HUES48 (cell line): ENCODE results near the gene RAB40C.
"Not testable (repeated sequence)": the region's sequence is repeated elsewhere in the genome, so short reads cannot be mapped to it uniquely, and the experiment has no call there.

Experiments
- H3K27ac ChIP-seq: one replicate; pipeline ENCODE4 v1.7.0; 2013; ENCODE audit warnings: low read depth, low read length, inconsistent platforms
- H3K27me3 ChIP-seq: 2 replicates; pipeline ENCODE4 v1.6.1; 2013; ENCODE audit warnings: mild to moderate bottlenecking, low read length; ENCODE audit not compliant: control insufficient read depth, insufficient read depth
- H3K36me3 ChIP-seq: 2 replicates; pipeline ENCODE4 v1.6.1; 2013; ENCODE audit warnings: low read length; ENCODE audit not compliant: control insufficient read depth, insufficient read depth
- H3K4me1 ChIP-seq: 2 replicates; pipeline ENCODE4 v1.6.1; 2013; ENCODE audit warnings: mild to moderate bottlenecking, low read length; ENCODE audit not compliant: control insufficient read depth, insufficient read depth
- H3K4me3 ChIP-seq: 2 replicates; pipeline ENCODE4 v1.5.1; 2013; ENCODE audit warnings: mild to moderate bottlenecking, low read depth, low read length
- H3K9ac ChIP-seq: 2 replicates; pipeline ENCODE4 v1.6.1; 2013; ENCODE audit warnings: mild to moderate bottlenecking, low read depth, low read length, moderate library complexity
- H3K9me3 ChIP-seq: 2 replicates; pipeline ENCODE4 v1.6.1; 2013; ENCODE audit warnings: low read length; ENCODE audit not compliant: control insufficient read depth, insufficient read depth

The RAB40C gene

GRCh38 chr16:593406-593805, 3.5 kb downstream of the RAB40C start:
- Histone ChIP-seq H3K4me1 (peaks cover 4% of the 10 kb centered on the region; the same call in 1 of the 2 replicates), H3K27me3 (peaks cover 9% of the 10 kb centered on the region), H3K9ac (no peak overlapping the region), H3K4me3 (no peak overlapping the region), H3K9me3 (no peaks in the 10 kb centered on the region), H3K27ac (no peak overlapping the region), H3K36me3 (no peaks in the 10 kb centered on the region)

- Histone ChIP-seq H3K27ac (no peak overlapping the region), H3K9me3 (no peaks in the 10 kb centered on the region), H3K27me3 (peaks cover 9% of the 10 kb centered on the region), H3K36me3 (no peaks in the 10 kb centered on the region), H3K4me1 (peaks cover 4% of the 10 kb centered on the region; the same call in 1 of the 2 replicates), H3K9ac (no peak overlapping the region), H3K4me3 (no peak overlapping the region)
Observed at GRCh38 chr16:593807-594206, 3.9 kb downstream of the RAB40C start.

GRCh38 chr16:595094-595528, 5.2 kb downstream of the RAB40C start:
- H3K36me3 ChIP-seq = 0 out of 2 replicates have a peak, but pooled peaks cover 5% of the 10 kb centered on the region
- H3K27me3 ChIP-seq = peaks cover 9% of the 10 kb centered on the region
- H3K9ac ChIP-seq = no peak overlapping the region
- no peak overlapping the region for H3K27ac ChIP-seq
- peaks cover 4% of the 10 kb centered on the region; the same call in 1 of the 2 replicates for H3K4me1 ChIP-seq
- no peaks in the 10 kb centered on the region for H3K9me3 ChIP-seq
- H3K4me3 ChIP-seq = no peak overlapping the region

- Histone ChIP-seq H3K36me3 (0 out of 2 replicates have a peak, but pooled peaks cover 5% of the 10 kb centered on the region), H3K9me3 (no peaks in the 10 kb centered on the region), H3K27ac (no peak overlapping the region), H3K27me3 (peaks cover 1% of the 10 kb centered on the region), H3K9ac (no peak overlapping the region), H3K4me3 (no peak overlapping the region), H3K4me1 (no peaks in the 10 kb centered on the region)
Observed at GRCh38 chr16:595942-596735, 6.3 kb downstream of the RAB40C start.

- Histone ChIP-seq H3K4me1 (no peaks in the 10 kb centered on the region), H3K27ac (no peak overlapping the region), H3K4me3 (no peak overlapping the region), H3K36me3 (0 out of 2 replicates have a peak, but pooled peaks cover 5% of the 10 kb centered on the region), H3K9me3 (no peaks in the 10 kb centered on the region), H3K27me3 (no peaks in the 10 kb centered on the region; the same call in none of the 2 replicates), H3K9ac (no peak overlapping the region)
Observed at GRCh38 chr16:596736-597060, 6.8 kb downstream of the RAB40C start.

GRCh38 chr16:597655-598054, 7.8 kb downstream of the RAB40C start:
- not testable (repeated sequence) for H3K9me3 ChIP-seq, H3K27me3 ChIP-seq, H3K9ac ChIP-seq, H3K36me3 ChIP-seq, H3K27ac ChIP-seq, H3K4me3 ChIP-seq, H3K4me1 ChIP-seq

- Histone ChIP-seq H3K9ac (no peak overlapping the region), H3K27ac (no peak overlapping the region), H3K36me3 (0 out of 2 replicates have a peak, but pooled peaks cover 5% of the 10 kb centered on the region), H3K9me3 (no peaks in the 10 kb centered on the region), H3K27me3 (no peaks in the 10 kb centered on the region), H3K4me1 (no peaks in the 10 kb centered on the region), H3K4me3 (no peak overlapping the region)
Observed at GRCh38 chr16:598823-599739, 9.2 kb downstream of the RAB40C start.

- H3K4me3 ChIP-seq = no peak overlapping the region
- H3K27me3 ChIP-seq = no peaks in the 10 kb centered on the region
- no peak overlapping the region for H3K27ac ChIP-seq
- H3K36me3 ChIP-seq = 0 out of 2 replicates have a peak, but pooled peaks cover 5% of the 10 kb centered on the region
- H3K9ac ChIP-seq = no peak overlapping the region
- no peaks in the 10 kb centered on the region for H3K9me3 ChIP-seq
- H3K4me1 ChIP-seq = no peaks in the 10 kb centered on the region
Observed at GRCh38 chr16:600781-601180, 10.9 kb downstream of the RAB40C start.

GRCh38 chr16:603933-604332, 14.1 kb downstream of the RAB40C start:
- Histone ChIP-seq H3K9me3 (no peaks in the 10 kb centered on the region), H3K27me3 (no peaks in the 10 kb centered on the region), H3K4me1 (no peaks in the 10 kb centered on the region), H3K4me3 (no peak overlapping the region), H3K9ac (no peak overlapping the region), H3K36me3 (0 out of 2 replicates have a peak, but pooled peaks cover 5% of the 10 kb centered on the region), H3K27ac (no peak overlapping the region)

- Histone ChIP-seq H3K9ac (no peak overlapping the region), H3K27me3 (no peaks in the 10 kb centered on the region), H3K36me3 (no peaks in the 10 kb centered on the region), H3K9me3 (no peaks in the 10 kb centered on the region), H3K4me1 (no peaks in the 10 kb centered on the region), H3K27ac (no peak overlapping the region), H3K4me3 (no peak overlapping the region)
Observed at GRCh38 chr16:606656-607307, 16.9 kb downstream of the RAB40C start.
